ENCODE results near the gene ACHE. TPM values are rescaled to one million over a fixed set of nuclear protein-coding genes. Genes with fewer than 3 reads are reported as not detected.
"Not testable (repeated sequence)": the region's sequence is repeated elsewhere in the genome, so short reads cannot be mapped to it uniquely, and the experiment has no call there.

The ACHE gene
- total RNA-seq, 1 donor = under 0.01 TPM

DNA sequence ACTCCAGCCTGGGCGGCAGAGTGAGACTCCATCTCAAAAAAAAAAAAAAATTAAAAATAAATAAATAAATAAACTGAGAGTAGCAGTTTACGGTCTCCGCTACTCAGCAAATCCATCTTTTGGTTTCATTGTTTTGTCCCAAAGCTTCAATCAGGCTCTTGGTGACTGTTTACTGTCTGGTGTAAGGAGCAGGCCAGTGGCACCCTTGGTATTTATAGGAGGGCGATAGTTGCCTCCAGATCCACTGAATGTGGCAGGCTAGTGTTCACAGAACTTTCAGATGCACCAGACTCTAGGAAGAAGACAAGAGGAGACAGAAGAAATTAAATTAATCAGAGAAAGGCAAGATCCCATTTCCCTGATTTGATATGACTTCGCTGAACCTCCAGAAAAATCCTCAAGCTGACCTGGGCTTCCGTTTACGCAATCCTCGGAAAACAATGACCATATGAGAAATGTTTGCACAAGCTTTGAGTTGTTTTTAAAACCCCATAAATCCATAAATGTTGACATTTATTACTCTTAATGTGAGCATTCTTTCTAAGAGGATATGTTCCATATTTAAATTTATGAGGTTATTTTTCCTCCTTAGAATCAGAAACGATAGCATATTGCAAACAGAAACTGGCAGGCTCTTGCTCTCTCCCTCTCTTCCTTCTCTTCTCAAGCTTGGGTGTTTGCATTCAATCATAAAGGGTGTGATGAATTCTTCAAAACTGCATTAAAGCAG is 46.5 kb upstream of the ACHE start:
- no peak for DNase-seq (ENCODE audit: insufficient read length, low spot score, missing footprints)
- Histone ChIP-seq H3K27ac (ENCODE audit: low read depth, low read length) (no peak overlapping the region), H3K36me3 (ENCODE audit: insufficient read depth, low read length) (no peaks in the 10 kb centered on the region), H3K79me2 (ENCODE audit: insufficient read depth, low read length) (no peaks in the 10 kb centered on the region), H4K20me1 (ENCODE audit: insufficient read depth, low read length) (no peaks in the 10 kb centered on the region), H2AFZ (ENCODE audit: low read length) (peak overlapping the region; percentile 15), H3K9me3 (ENCODE audit: low read depth, low read length) (no peaks in the 10 kb centered on the region), H3K4me1 (ENCODE audit: insufficient read depth, low read length) (no peaks in the 10 kb centered on the region), H3K4me3 (ENCODE audit: insufficient read depth, low read length) (peak overlapping the region; percentile 30), H3K4me2 (ENCODE audit: insufficient read depth, low read length) (peak overlapping the region; percentile 68), H3K27me3 (ENCODE audit: insufficient read depth, low read length) (no peaks in the 10 kb centered on the region)
- TF ChIP-seq CTCF (IDR thresholded peaks at IDR 0.05; ENCODE audit: extremely low read depth, low read depth, low read length) = no peak

- not testable (repeated sequence) for H3K36me3 ChIP-seq (ENCODE audit: insufficient read depth, low read length); H3K9me3 ChIP-seq (ENCODE audit: low read depth, low read length); H3K4me3 ChIP-seq (ENCODE audit: insufficient read depth, low read length); DNase-seq (ENCODE audit: insufficient read length, low spot score, missing footprints); H3K4me2 ChIP-seq (ENCODE audit: insufficient read depth, low read length); H3K79me2 ChIP-seq (ENCODE audit: insufficient read depth, low read length); H3K27ac ChIP-seq (ENCODE audit: low read depth, low read length); H4K20me1 ChIP-seq (ENCODE audit: insufficient read depth, low read length); H2AFZ ChIP-seq (ENCODE audit: low read length); H3K4me1 ChIP-seq (ENCODE audit: insufficient read depth, low read length); H3K27me3 ChIP-seq (ENCODE audit: insufficient read depth, low read length)
Observed at GRCh38 chr7:100936167-100936566, 40.5 kb upstream of the ACHE start.

GRCh38 chr7:100935381-100935780 is 39.7 kb upstream of the ACHE start:
- not testable (repeated sequence) for H3K27ac ChIP-seq (ENCODE audit: low read depth, low read length); H4K20me1 ChIP-seq (ENCODE audit: insufficient read depth, low read length); H3K27me3 ChIP-seq (ENCODE audit: insufficient read depth, low read length); H3K9me3 ChIP-seq (ENCODE audit: low read depth, low read length); H3K4me2 ChIP-seq (ENCODE audit: insufficient read depth, low read length); H3K36me3 ChIP-seq (ENCODE audit: insufficient read depth, low read length); H3K79me2 ChIP-seq (ENCODE audit: insufficient read depth, low read length); DNase-seq (ENCODE audit: insufficient read length, low spot score, missing footprints); H2AFZ ChIP-seq (ENCODE audit: low read length); H3K4me1 ChIP-seq (ENCODE audit: insufficient read depth, low read length); H3K4me3 ChIP-seq (ENCODE audit: insufficient read depth, low read length)

- Histone ChIP-seq H3K79me2 (ENCODE audit: insufficient read depth, low read length) (no peaks in the 10 kb centered on the region), H3K27me3 (ENCODE audit: insufficient read depth, low read length) (peaks cover 3% of the 10 kb centered on the region), H3K9me3 (ENCODE audit: low read depth, low read length) (no peaks in the 10 kb centered on the region), H3K27ac (ENCODE audit: low read depth, low read length) (no peak overlapping the region), H2AFZ (ENCODE audit: low read length) (no peak overlapping the region), H3K4me2 (ENCODE audit: insufficient read depth, low read length) (no peak overlapping the region), H3K4me3 (ENCODE audit: insufficient read depth, low read length) (no peak overlapping the region), H3K36me3 (ENCODE audit: insufficient read depth, low read length) (no peaks in the 10 kb centered on the region), H3K4me1 (ENCODE audit: insufficient read depth, low read length) (no peaks in the 10 kb centered on the region), H4K20me1 (ENCODE audit: insufficient read depth, low read length) (no peaks in the 10 kb centered on the region)
- TF ChIP-seq CTCF (IDR thresholded peaks at IDR 0.05; ENCODE audit: extremely low read depth, low read depth, low read length) = no peak
- DNase-seq (ENCODE audit: insufficient read length, low spot score, missing footprints) = no peak
Observed at GRCh38 chr7:100933734-100934133, 38.0 kb upstream of the ACHE start.

GRCh38 chr7:100929808-100930174 is 34.1 kb upstream of the ACHE start:
- no peaks in the 10 kb centered on the region for H4K20me1 ChIP-seq (ENCODE audit: insufficient read depth, low read length)
- no peak overlapping the region for H2AFZ ChIP-seq (ENCODE audit: low read length)
- no peak overlapping the region for H3K4me2 ChIP-seq (ENCODE audit: insufficient read depth, low read length)
- H3K4me1 ChIP-seq (ENCODE audit: insufficient read depth, low read length) = no peaks in the 10 kb centered on the region
- H3K27me3 ChIP-seq (ENCODE audit: insufficient read depth, low read length) = peaks cover 7% of the 10 kb centered on the region
- H3K79me2 ChIP-seq (ENCODE audit: insufficient read depth, low read length) = no peaks in the 10 kb centered on the region
- no peaks in the 10 kb centered on the region for H3K9me3 ChIP-seq (ENCODE audit: low read depth, low read length)
- no peak overlapping the region for H3K4me3 ChIP-seq (ENCODE audit: insufficient read depth, low read length)
- no peak overlapping the region for H3K27ac ChIP-seq (ENCODE audit: low read depth, low read length)
- no peak for TF ChIP-seq CTCF (IDR thresholded peaks at IDR 0.05; ENCODE audit: extremely low read depth, low read depth, low read length)
- peak; percentile 22 for DNase-seq (ENCODE audit: insufficient read length, low spot score, missing footprints)
- H3K36me3 ChIP-seq (ENCODE audit: insufficient read depth, low read length) = no peaks in the 10 kb centered on the region

GRCh38 chr7:100923616-100924015 is 27.9 kb upstream of the ACHE start:
- H3K27ac ChIP-seq (ENCODE audit: low read depth, low read length); H3K4me1 ChIP-seq (ENCODE audit: insufficient read depth, low read length); DNase-seq (ENCODE audit: insufficient read length, low spot score, missing footprints); H3K36me3 ChIP-seq (ENCODE audit: insufficient read depth, low read length); H3K27me3 ChIP-seq (ENCODE audit: insufficient read depth, low read length); H2AFZ ChIP-seq (ENCODE audit: low read length); H3K9me3 ChIP-seq (ENCODE audit: low read depth, low read length); H3K4me2 ChIP-seq (ENCODE audit: insufficient read depth, low read length); H3K4me3 ChIP-seq (ENCODE audit: insufficient read depth, low read length); H4K20me1 ChIP-seq (ENCODE audit: insufficient read depth, low read length); H3K79me2 ChIP-seq (ENCODE audit: insufficient read depth, low read length): not testable (repeated sequence)
